Muscle of back (tissue), 11 donors: ENCODE results near the gene ABCB9. TPM values are rescaled to one million over a fixed set of nuclear protein-coding genes. Genes with fewer than 3 reads are reported as not detected.
A peak's percentile ranks its signal among the peaks of the same experiment; 100 is the strongest.

ENCODE experiments used
- DNase-seq, 3 donors: peaks; one replicate each; pipeline versions ENCODE4 v3.0.0 to v3.0.0-alpha.2; 2013
- polyA plus RNA-seq, 10 donors: library from polyadenylated mRNA; unstranded; fragments of 120-200 nt; gene quantifications; one replicate each; pipeline ENCODE4 v1.2.1, GENCODE V29; 2013; ENCODE audit not compliant: insufficient read length in 10 of 10

The ABCB9 gene
- polyA plus RNA-seq, 10 donors, result 2.0 to 6.1 (median 3.5) TPM

DNA sequence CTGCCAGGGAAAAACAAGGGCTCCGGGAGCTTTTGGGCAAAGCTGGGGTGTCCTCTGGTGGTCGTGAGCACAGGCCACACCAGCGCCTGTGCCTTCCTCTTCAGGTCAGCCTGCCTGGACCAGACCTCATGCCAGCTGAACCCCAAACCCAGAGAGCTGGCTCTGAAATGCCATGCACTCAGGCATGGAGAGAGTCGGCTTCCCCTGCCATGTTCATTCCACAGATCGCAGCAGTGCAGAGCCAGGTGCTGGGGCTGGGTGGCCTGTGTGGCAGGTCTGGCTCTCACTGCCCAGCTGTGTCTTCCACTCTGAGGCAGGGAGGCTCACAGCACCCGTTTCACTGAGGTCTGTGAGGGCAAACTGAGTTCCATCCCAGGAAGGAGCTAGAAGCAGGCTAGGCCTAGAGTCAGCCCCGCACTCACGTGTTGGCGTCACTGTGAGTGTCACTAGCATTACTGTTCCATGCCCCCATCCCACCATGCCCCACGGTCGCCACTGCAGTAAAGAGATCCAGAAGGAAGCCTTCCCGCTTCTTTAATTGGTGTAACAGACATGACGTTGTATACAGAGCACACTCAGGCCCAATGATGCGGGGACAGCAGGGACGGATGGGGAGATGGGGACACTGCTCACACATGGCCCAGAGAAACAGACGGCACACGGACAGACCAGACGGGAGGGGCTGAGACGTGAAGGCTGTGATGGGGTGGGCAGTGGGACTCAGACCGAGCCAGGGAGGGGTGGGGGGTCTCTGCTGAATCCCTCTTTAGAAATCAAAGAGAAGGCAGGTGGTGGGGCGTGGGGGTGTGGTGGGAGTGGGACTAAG, 16.9 kb upstream of the ABCB9 start:
- DNase-seq, result no peak

DNA sequence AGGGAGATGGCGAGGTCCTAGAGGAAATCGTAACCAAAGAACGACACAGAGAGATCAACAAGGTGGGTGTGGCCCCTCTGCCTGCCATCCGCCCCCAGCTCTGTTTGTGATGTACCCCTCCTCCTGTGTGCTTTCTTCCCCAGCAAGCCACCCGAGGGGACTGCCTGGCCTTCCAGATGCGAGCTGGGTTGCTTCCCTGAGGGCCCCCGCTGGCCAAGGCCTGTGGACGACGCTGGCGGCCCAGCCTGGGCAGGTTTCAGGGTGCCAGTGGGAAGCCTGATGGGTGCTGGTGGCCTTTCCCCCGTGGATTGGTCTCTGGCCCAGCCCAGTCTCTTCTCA, 16.2 kb upstream of the ABCB9 start:
- no peak for DNase-seq

DNA sequence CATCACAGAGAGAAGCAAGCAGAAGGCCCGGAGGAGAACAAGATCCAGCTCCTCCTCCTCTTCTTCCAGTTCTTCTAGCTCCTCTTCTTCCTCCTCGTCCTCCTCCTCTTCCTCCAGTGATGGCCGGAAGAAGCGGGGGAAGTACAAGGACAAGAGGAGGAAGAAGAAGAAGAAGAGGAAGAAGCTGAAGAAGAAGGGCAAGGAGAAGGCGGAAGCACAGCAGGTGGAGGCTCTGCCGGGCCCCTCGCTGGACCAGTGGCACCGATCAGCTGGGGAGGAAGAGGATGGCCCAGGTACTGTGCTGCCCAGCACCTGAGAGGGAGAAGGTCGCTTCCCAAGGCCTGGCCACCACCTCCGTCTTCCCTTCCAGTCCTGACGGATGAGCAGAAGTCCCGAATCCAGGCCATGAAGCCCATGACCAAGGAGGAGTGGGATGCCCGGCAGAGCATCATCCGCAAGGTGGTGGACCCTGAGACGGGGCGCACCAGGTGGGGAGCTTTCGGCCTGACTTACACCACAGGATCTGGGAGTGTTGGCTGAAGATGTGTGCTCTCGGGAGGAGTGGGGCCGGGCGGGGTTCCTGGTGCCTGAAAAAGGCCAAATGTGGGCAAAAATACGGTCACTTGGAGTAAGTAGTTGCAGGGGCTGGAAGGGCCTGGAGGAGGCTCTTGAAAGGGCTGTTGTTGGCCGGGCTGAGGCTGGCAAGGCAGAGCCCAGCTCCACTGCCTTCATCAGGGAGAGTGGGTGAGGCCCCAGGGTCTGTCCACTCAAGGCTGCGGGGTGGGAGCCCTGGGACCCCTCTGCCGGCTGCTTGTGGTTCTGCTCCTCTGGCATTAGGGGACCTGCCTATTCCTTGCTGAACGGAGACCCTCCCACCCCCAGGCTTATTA, 15.6 kb upstream of the ABCB9 start:
- no peak for DNase-seq

DNA sequence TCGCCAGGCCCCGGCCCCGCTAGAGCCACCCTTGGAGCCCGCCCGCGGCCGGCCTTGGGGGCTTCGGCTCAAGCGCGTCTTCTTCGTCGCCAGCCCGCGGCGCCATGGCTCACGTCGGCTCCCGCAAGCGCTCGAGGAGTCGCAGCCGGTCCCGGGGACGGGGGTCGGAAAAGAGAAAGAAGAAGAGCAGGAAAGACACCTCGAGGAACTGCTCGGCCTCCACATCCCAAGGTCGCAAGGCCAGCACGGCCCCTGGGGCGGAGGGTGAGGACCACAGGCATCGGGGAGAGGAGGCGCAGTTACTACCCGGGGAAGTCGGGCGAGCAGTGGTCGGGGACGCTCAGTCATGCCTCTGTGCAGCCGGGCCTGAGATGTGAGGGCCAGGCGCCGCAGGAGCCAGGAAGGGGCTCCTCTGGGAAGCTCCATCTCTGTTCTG, 14.8 kb upstream of the ABCB9 start:
- no peak for DNase-seq

DNA sequence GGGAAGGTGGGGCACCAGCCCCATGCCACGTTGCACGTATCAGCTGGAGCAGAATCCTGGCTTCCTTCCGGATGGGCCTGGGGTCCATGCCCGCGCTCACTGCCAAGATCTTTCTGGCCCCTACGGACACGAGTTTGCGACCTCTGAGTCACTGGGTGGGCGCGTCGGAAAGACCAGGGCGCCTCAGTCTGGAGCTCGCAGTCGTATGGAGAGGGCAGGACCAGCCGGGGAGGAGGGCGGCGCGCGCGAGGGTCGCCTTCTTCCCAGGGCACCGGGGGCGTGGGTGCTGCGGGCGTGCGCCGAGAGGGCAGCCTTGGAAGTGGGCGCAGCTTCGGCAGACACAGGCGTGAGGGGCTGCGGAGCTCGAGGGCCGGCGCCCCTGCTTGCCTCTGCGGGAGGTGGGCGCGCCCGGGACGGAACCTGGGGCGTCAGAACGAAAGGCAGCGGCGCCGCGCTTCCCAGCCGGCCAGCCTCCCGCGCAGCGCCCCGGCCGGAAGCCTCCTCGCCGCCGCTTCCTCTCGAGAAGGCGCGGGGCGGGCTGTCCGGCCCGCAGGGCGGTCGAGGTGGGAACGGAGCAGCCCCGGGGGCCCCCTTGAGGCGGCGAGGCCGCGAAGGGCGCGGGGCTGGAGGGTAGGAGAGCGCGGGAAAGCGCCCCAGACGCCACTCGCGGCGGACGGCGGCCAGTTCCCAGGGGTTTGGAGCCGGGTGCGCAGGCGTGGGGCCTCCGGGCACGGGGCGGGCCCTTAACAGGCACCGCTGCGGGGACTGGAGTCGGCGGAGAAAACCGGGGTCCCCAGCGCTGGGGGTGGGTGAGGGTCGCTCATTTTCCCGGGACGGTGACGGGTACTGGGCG, 14.1 kb upstream of the ABCB9 start, which contains the start of gene ARL6IP4:
ARL6IP4 (plus strand) TSS at position 499 of the 853 bp plus-strand sequence. CDS start 459 bp downstream, outside the sequence.
- peak; percentile 55 to 91 (median 78) for DNase-seq

DNA sequence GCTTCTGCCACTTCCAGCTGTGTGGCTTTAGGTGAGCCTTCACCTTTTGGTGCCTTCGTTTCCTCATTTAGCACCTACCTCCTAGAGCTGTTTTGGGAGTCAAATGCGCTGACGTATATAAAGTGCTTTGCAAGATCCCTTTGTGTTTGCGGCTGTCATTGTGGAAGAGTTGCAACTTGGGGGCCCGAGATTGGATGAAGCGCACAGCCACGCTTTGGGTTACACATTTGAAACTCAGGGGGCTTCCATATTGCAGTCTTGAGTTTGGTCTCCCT, 13.6 kb upstream of the ABCB9 start:
- no peak for DNase-seq

DNA sequence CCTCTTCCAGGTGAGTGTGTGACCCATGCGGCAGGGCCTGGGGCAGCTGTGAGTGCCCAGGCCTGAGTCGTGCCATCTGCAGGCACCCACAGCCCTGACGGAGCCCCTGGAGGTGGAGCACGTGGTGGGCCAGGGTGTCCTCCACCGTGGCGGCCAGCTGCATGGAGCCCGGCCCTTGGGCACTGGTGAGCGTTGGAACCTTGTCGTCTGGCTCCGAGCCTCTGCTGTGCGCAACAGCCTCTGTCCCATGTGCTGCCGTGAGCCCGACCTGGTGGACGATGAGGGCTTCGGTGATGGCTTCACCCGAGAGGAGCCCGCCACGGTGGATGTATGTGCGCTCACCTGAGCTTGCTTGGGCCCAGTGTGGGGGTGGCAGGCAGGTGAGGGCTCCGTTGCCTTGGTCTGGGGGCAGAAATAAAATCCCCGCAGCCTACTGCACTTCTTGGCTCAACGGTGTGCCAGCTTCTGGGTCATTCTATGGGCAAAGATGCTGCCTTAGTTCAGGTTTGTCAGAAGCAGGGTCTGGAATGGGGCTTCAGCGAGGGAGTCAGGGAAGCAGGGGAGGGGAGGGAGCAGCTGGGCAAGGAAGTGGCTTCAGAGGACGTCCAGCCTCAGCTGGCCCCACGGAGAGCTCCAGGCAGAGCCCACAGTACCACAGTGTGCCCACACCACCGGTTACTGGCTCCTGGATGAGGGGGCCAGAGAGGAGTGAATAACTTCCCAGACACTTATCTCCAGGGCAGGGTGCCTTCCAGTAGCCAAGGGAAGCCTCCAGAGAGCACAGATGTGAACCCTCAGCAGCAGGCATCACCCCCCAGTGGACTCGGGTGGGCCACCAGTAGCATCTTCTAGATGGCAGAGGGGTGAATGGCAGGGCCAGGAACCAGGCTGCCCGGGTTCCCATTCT, 13.0 kb upstream of the ABCB9 start:
- DNase-seq, result no peak

DNA sequence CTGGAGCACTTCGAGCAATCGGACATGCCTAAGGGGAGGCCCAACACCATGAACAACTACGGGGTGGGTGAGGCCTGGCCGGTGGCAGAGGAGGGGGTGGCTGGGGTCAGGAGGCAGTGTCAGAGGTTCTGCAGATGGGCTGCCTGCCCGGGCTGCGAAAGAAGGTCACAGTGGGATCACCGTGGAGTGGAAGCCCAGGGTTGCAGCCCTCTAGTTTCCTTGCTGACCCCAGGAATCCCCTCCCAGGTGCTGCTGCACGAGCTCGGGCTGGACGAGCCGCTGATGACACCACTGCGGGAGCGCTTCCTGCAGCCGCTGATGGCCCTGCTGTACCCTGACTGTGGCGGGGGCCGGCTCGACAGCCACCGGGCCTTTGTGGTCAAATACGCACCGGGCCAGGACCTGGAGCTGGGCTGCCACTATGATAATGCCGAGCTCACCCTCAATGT, 12.3 kb upstream of the ABCB9 start:
- no peak for DNase-seq

DNA sequence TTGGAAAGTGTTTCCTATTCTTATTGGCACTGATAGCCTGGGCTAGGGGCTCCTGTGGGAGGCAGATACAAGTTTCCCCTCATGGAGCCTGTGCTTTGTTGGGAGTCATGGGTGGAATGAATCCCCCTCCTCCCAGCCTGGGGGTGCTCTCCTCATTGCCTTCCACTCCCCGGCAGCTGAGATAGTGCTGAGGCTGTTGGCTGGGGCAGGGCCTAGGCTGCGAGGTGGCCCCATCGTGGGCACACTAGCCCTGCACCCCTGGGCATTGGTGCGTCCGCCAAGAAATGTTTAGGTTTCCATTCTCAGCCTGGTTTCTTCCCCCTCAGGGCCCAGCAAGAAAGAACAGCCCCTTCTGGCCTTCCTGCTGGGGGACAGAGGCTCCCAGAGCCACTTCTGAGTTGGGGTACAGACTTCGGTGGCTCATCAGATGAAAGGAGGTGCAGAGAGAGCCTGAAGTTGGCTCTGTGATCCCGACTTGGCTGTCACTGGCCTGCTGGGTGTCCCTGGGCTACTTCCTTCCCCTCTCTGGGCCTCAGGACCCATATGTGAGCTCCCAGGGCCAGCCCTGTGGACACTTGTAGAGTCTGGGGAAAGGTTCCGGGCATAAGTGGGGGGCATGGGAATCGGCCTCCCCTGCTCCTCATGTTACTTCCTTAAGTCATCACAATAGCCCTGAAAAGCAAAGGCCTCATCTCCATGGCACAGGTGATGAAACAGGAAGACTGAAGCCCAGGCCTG, 11.6 kb upstream of the ABCB9 start:
- no peak for DNase-seq

DNA sequence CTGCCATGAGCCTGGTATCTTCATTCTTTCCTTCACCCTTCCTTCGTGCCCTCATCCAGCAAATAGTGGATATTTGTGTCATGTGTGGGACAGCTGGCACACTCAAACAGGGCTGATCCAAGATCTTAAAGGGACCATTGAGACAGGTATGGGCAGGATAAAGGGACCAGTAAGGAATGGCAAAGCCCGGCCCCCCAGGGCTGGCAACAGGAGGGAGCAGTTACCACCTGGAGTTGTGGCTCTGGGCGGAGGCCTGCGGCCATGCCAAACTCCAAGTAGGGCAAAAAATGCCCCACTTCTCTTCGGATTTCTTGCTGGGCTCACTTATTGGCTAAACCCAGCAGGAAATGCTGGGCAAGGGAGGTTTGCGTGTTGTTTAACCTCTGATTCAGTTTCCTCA, 10.9 kb upstream of the ABCB9 start:
- DNase-seq, result no peak

DNA sequence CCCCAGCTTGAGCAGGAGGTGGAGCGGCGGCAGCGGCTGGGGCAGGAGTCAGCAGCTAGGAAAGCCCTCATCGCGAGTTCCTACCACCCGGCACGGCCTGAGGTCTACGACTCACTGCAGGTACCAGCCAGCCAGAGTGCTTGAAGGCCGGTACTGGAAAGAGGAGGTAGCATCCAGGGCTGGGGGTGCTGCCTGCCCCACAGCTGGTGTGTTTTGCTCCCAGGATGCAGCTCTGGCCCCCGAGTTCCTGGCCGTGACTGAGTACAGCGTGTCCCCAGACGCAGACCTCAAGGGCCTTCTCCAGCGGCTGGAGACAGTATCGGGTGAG, 10.3 kb upstream of the ABCB9 start:
- no peak for DNase-seq

DNA sequence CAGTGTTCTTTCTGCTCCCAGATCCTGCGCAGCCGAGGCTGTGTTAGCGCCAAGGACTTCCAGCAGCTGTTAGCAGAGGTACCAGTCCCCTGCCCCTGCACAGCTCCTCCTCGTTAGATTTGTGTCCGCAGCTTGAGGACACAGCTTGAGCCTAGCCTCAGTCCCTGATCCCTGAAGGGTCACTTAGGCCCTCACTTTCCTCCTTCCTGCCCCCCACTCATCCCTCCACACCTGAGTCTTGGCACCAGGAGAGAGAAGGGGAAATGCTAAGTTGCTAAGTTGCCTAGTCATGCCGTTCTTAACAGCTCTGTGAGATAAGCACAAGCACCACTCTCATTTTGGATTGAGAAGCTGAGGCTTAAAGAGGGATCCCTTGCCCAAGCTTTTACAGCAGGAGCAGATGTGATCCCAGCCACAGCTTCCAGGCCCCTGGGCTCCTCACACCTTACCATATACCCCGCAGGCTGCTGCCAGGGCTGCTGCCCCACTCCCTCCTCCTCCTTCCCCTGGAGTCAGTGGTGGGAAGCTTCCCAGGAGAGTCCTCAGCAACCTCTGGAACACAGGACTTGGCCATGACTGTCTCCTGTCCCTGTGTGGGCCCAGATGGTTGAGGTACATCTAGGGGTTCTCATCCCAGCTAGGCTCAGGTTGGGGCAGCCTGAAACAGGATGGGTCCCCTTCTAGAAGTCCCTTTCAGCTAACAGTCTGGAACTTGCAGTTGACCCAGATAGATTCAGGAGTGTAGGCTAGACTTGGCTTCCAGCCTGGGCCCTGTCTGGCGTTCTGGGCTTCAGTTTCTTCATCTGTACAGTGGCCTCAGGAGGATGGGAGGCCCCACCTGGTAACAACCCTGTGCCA, 9.8 kb upstream of the ABCB9 start:
- DNase-seq, result no peak

DNA sequence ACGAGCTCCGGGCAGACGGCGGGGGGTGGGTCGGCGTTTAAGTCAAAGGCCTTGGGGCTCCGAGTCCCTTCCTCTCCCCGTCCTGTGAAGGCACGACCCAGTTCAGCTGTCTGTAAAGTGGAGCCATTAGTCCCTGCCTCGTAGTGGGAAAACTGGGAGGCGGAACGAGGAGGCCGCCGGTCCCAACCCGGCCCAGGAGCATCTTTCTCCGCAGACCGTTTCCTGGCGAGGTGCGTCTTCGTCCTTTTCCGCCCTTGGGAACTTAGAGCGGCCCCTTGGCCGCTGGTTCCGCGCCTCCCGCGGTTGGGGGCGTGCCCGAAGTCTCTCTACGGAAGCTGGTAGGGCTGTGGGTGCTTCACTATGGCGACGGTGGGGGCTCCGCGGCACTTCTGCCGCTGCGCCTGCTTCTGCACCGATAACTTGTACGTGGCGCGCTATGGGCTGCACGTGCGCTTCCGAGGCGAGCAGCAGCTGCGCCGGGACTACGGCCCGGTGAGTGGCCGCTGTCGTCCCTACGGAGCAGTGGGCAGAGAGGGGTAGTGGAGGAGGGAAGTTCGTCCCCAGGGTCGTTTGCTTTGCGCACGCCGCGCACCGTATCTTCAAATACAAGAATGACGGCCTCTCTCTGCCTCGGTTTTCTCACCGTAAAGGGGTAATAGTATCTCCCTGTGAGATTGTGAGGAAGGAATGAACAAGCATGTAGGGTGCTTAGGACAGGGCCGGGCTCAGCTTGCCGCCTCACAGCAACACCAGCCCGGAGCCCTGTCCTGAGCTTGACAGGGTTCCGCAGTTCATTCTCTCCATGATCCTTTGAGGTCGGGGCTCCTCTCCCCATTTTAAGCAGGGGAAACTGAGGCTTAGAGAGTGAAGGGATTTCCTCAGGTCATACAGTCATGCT, 8.9 kb upstream of the ABCB9 start, which contains the start of gene OGFOD2:
OGFOD2 (plus strand) TSS at position 353 of the 898 bp plus-strand sequence; CDS start at position 361, 8 bp downstream.
- DNase-seq, result peak; percentile 91 to 96 (median 95)

DNA sequence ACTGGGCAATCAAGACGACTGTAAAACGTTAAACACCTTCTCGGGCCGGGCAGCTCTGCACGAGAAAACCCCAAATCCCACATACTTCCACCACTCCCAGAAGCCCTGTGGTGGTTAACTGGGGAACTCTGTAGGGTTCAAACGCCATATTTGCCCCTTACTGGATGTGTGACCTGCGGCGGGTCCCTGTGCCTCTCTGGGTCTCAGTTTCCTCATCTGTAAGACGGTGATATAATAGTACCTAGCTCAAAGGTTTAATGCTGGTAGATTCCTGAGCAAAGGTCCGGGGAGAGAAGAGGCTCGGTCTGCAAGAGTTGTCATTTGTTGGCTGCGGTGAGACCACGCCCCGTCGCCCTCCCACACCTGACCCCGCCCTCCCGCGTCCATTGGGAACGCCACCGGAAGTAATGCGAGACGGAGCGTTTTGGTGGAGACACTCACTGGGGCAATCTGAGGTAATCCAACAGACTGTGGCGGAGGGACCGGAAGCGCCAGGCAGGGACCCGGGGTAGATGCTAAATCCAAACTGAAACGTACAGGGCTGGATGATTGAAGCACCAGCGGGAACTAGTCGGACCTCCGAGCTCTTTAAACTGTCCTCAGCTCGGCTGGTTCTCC, 8.1 kb upstream of the ABCB9 start:
- DNase-seq, result peak; percentile 98 to 99 (median 98)

DNA sequence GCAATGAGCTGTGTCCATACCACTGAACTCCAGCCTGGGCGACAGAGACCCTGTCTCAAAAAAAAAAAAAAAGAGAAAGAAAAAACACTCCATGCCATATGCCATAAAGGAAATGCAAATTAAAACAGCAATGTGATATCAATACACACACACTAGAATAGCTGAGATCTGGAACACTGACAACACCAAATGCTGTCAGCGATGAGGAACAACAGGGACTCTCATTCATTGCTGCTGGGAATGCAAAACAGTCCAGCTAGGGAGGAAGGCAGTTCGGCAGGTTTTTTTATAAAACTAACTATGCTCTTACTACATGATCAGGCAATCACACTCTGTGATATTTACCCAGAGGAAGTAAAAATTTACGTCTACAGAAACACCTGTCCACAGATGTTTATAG, 3.4 kb upstream of the ABCB9 start:
- no peak for DNase-seq

DNA sequence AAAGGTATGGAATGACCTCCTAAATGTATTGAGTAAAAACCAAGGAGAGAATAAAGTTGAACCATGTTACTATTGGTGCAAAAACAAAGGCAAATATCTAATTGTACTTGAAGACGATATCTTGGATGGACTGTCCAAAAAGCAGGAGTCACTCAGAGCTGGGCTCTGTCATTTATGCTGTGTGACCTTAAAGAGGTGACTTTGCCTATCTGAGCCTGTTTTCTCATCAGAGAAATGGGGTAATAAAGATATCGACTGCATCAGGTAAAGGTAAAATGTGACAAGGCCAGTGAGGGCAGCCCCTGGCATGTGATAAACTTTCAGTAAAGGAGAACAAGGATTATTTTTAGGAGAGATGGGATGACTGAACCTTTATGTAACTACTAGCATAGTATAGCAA, 1.8 kb upstream of the ABCB9 start:
- no peak for DNase-seq

DNA sequence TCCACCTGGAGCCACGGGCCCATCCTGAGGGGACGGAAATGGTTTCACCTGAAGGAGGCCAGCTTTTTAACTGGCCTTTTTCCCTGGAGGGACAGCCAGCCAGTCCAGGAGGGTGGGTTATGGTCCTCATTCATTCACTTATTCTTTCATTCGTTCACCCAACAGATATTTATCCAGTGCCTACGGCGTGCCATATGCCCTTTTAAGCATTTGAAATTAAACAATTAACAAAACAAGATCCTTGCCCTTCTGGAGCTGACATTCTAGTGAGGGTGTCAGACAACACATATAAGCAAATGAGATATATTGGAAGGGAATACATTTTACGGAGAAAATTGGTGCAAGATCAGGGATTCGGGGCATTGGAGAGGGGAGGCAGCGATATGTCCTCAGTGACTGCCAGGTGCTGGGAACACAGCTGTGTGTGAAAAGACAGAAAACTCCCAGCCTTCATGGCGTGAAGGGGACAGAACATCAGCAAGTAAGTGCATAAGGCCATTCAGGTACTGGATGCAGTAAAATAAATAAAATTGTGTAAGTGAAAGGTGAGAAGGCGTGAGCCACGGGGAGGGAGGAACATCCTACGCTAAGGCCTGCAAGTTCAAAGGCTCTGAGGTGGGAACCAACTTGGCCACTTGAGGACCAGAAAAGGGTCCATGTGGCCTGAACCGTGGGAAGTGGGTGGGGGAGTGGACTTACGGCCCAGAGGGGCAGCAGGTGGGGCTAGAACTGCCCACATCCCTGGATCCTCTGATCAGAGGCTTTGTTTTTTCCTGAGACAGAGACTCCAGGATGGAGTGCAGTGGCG, 684 bp upstream of the ABCB9 start:
- DNase-seq, result no peak
